Measurements from ENCODE around the gene AP2A2. TPM values are rescaled to one million over a fixed set of nuclear protein-coding genes. Genes with fewer than 3 reads are reported as not detected.

Gene AP2A2
- total and polyA plus RNA-seq, 10 donors = 32.7 to 321 (median 153) TPM

GRCh38 chr11:991034-991433, 65.4 kb downstream of the AP2A2 start:
- H3K27me3 ChIP-seq (replicated peaks in 1 of 7) = no peaks in the 10 kb centered on the region

GRCh38 chr11:991711-992307, 66.1 kb downstream of the AP2A2 start:
- H3K4me1 ChIP-seq = peaks cover 0 to 42% (median 21%) of the 10 kb centered on the region in 6 donors
- no peaks in the 10 kb centered on the region for H3K9me3 ChIP-seq
- WGBS, 5 donors = 57 to 82% (median 64%) methylated on average over 24 of the region's 24 CpGs
- H3K27ac ChIP-seq = peak overlapping the region in 6 of 8 donors; percentile 7 to 46 (median 30)
- no peak for DNase-seq
- H3K27me3 ChIP-seq (replicated peaks in 1 of 7) = no peaks in the 10 kb centered on the region
- TF ChIP-seq POLR2AphosphoS5 (IDR thresholded peaks at IDR 0.05) (peak in 2 of 3 donors; percentile 28 to 34), CTCF (IDR thresholded peaks at IDR 0.05 in 8 of 11, conservative IDR thresholded peaks at IDR 0.05 in 3 of 11) (no peak), POLR2A (IDR thresholded peaks at IDR 0.05) (no peak)
- H3K4me3 ChIP-seq = no peak overlapping the region
- intact Hi-C loops (cut with DNase I; ENCODE audit: low total_unique reads) = no loop called here
- peaks cover 9 to 100% (median 80%) of the 10 kb centered on the region in 6 donors for H3K36me3 ChIP-seq

More at GRCh38 chr11:991034-991433, 65.4 kb downstream of the AP2A2 start:
- 76 to 90% (median 88%) methylated on average over 12 of the region's 12 CpGs for WGBS, 5 donors
- H3K4me1 ChIP-seq = peaks cover 0 to 47% (median 22%) of the 10 kb centered on the region in 6 donors
- peaks cover 11 to 100% (median 82%) of the 10 kb centered on the region in 6 donors for H3K36me3 ChIP-seq
- peak overlapping the region in 3 of 8 donors; percentile 27 to 37 (median 33) for H3K27ac ChIP-seq
- no peaks in the 10 kb centered on the region for H3K9me3 ChIP-seq
- H3K4me3 ChIP-seq = no peak overlapping the region
- no peak for DNase-seq
- intact Hi-C loops (cut with DNase I; ENCODE audit: low total_unique reads) = no loop called here
- TF ChIP-seq CTCF (IDR thresholded peaks at IDR 0.05 in 8 of 11, conservative IDR thresholded peaks at IDR 0.05 in 3 of 11) (no peak), POLR2AphosphoS5 (IDR thresholded peaks at IDR 0.05) (peak in 1 of 3 donors; percentile 18)

- WGBS, 5 donors = 84 to 91% (median 88%) methylated on average over 16 of the region's 16 CpGs
- Histone ChIP-seq H3K4me1 (peaks cover 0 to 40% (median 19%) of the 10 kb centered on the region in 6 donors), H3K27me3 (replicated peaks in 1 of 7) (no peaks in the 10 kb centered on the region), H3K9me3 (no peaks in the 10 kb centered on the region), H3K27ac (peak overlapping the region in 2 of 8 donors; percentile 33 to 46), H3K4me3 (no peak overlapping the region), H3K36me3 (peaks cover 9 to 100% (median 75%) of the 10 kb centered on the region in 6 donors)
- TF ChIP-seq CTCF (IDR thresholded peaks at IDR 0.05 in 8 of 11, conservative IDR thresholded peaks at IDR 0.05 in 3 of 11) (no peak), POLR2A (IDR thresholded peaks at IDR 0.05) (no peak), POLR2AphosphoS5 (IDR thresholded peaks at IDR 0.05) (no peak)
- DNase-seq = no peak
- intact Hi-C loops (cut with DNase I; ENCODE audit: low total_unique reads) = no loop called here
These were observed 66.9 kb downstream of the AP2A2 start for GRCh38 chr11:992577-992976.

GRCh38 chr11:993632-994167, 68.0 kb downstream of the AP2A2 start:
- Histone ChIP-seq H3K9me3 (no peaks in the 10 kb centered on the region), H3K4me3 (no peak overlapping the region), H3K27ac (peak overlapping the region in 1 of 8 donors; percentile 60), H3K4me1 (peaks cover 0 to 40% (median 19%) of the 10 kb centered on the region in 6 donors), H3K27me3 (replicated peaks in 1 of 7) (no peaks in the 10 kb centered on the region), H3K36me3 (peaks cover 9 to 100% (median 68%) of the 10 kb centered on the region in 6 donors)
- intact Hi-C loops (cut with DNase I; ENCODE audit: low total_unique reads) = no loop called here
- peak in 2 of 3 donors; percentile 27 to 28 for TF ChIP-seq POLR2AphosphoS5 (IDR thresholded peaks at IDR 0.05)
- no peak for TF ChIP-seq POLR2A (IDR thresholded peaks at IDR 0.05)
- no peak for TF ChIP-seq CTCF (IDR thresholded peaks at IDR 0.05 in 8 of 11, conservative IDR thresholded peaks at IDR 0.05 in 3 of 11)
- WGBS, 5 donors = 93 to 97% (median 95%) methylated on average over 32 to 35 of the region's 35 CpGs
- DNase-seq = no peak
